ENCODE measurements around the gene ATMIN. TPM values are rescaled to one million over a fixed set of nuclear protein-coding genes. Genes with fewer than 3 reads are reported as not detected.
A peak's percentile ranks its signal among the peaks of the same experiment; 100 is the strongest.

The ATMIN gene
- total RNA-seq, 4 donors from 2014 or later, result 30.7 to 65.0 (median 45.5) TPM

- H3K9me3 ChIP-seq, result no peaks in the 10 kb centered on the region
- H3K4me1 ChIP-seq, result peaks cover 10% of the 10 kb centered on the region
- H3K27ac ChIP-seq, result peak overlapping the region; percentile 77
- no peaks in the 10 kb centered on the region for H3K27me3 ChIP-seq
- no peaks in the 10 kb centered on the region for H3K36me3 ChIP-seq
- WGBS, result 1% methylated on average over 22 of the region's 22 CpGs
- TF ChIP-seq EP300 (IDR thresholded peaks at IDR 0.05), result no peak
- TF ChIP-seq CTCF (IDR thresholded peaks at IDR 0.05), result no peak
- TF ChIP-seq POLR2A (IDR thresholded peaks at IDR 0.05), result no peak
- peak overlapping the region; percentile 80 for H3K4me3 ChIP-seq
- DNase-seq (ENCODE audit: low spot score in 2 of 2), result no peak
Measured at GRCh38 chr16:81095653-81095952, 60.0 kb downstream of the ATMIN start.

- Histone ChIP-seq H3K4me3 (peak within 1 kb of the TSS; percentile 80), H3K36me3 (no peaks in the 10 kb centered on the region), H3K4me1 (peaks cover 10% of the 10 kb centered on the region), H3K27ac (peak within 1 kb of the TSS; percentile 77), H3K9me3 (no peaks in the 10 kb centered on the region), H3K27me3 (no peaks in the 10 kb centered on the region)
- peak; percentile 99 for DNase-seq (ENCODE audit: low spot score in 2 of 2)
- 1% methylated on average over 16 of the region's 83 CpGs for WGBS
- TF ChIP-seq POLR2AphosphoS5 (IDR thresholded peaks at IDR 0.05), result no peak
- no peak for TF ChIP-seq POLR2A (IDR thresholded peaks at IDR 0.05)
- TF ChIP-seq CTCF (IDR thresholded peaks at IDR 0.05), result no peak
- no peak for TF ChIP-seq EP300 (IDR thresholded peaks at IDR 0.05)
Measured at GRCh38 chr16:81095953-81096714, 60.5 kb downstream of the ATMIN start, which contains the start of gene GCSH. TSS of gene GCSH (minus strand) at chr16:81096395. CDS start at chr16:81096278, 117 bp downstream.

- 41% methylated on average over 8 of the region's 8 CpGs for WGBS
- no peak for TF ChIP-seq EP300 (IDR thresholded peaks at IDR 0.05)
- H3K9me3 ChIP-seq, result no peaks in the 10 kb centered on the region
- H3K36me3 ChIP-seq, result no peaks in the 10 kb centered on the region
- peak overlapping the region; percentile 54 for H3K27ac ChIP-seq
- peak overlapping the region; percentile 80 for H3K4me3 ChIP-seq
- peaks cover 10% of the 10 kb centered on the region for H3K4me1 ChIP-seq
- no peak for DNase-seq (ENCODE audit: low spot score in 2 of 2)
- H3K27me3 ChIP-seq, result no peaks in the 10 kb centered on the region
Measured at GRCh38 chr16:81096715-81097208, 61.1 kb downstream of the ATMIN start.

Other genes with a start within 250 kb of the ATMIN start
- gene CDYL2, start 231.2 kb upstream of the ATMIN start, total RNA-seq, result 1 to 10 TPM; 2.8 to 8.2 (median 3.9) TPM
- 10 to 100 TPM in 3 of 4 donors, 1 to 10 TPM in 1; 8.9 to 37.8 (median 34.1) TPM for gene CMC2, start 29.0 kb upstream of the ATMIN start, total RNA-seq
- 1 to 10 TPM; 2.5 to 7.6 (median 5.5) TPM for gene CENPN, start 28.6 kb upstream of the ATMIN start, total RNA-seq
- 1 to 10 TPM in 1 of 4 donors, under 1 TPM in 2, not detected in 1; 0.57 to 2.2 (median 0.81) TPM for gene C16orf46, start 41.4 kb downstream of the ATMIN start, total RNA-seq
- gene GCSH, start 60.6 kb downstream of the ATMIN start, total RNA-seq, result 10 to 100 TPM in 2 of 4 donors, 1 to 10 TPM in 2; 4.7 to 16.6 (median 10.2) TPM
- gene BCO1, start 202.8 kb downstream of the ATMIN start, total RNA-seq, result under 1 TPM in 1 of 4 donors, not detected in 3; 0.26 TPM

Data from suprapubic skin (tissue), 4 donors.